HEK293T (cell line): Measurements from ENCODE around the gene XPNPEP1.

Source experiments
- ARNT ChIP-seq: fragments of 450-650 bp; IDR thresholded peaks from 2 replicates; pipeline ENCODE4 v1.6.1; 2017; ENCODE audit warnings: mild to moderate bottlenecking
- BHLHE40 ChIP-seq: fragments of 450-650 bp; IDR thresholded peaks from 2 replicates; pipeline ENCODE4 v1.6.1; 2016; ENCODE audit warnings: mild to moderate bottlenecking, moderate library complexity, borderline replicate concordance
- CTBP1 ChIP-seq: fragments of 450-650 bp; IDR thresholded peaks from 2 replicates; pipeline ENCODE4 v1.6.1; 2016; ENCODE audit warnings: borderline replicate concordance
- FOXM1 ChIP-seq: fragments of 450-650 bp; IDR thresholded peaks from 2 replicates; pipeline ENCODE4 v1.6.1; 2017; ENCODE audit warnings: mild to moderate bottlenecking, borderline replicate concordance
- L3MBTL2 ChIP-seq: fragments of 450-650 bp; conservative IDR thresholded peaks from 2 replicates; pipeline ENCODE4 v1.6.1; 2016; ENCODE audit warnings: mild to moderate bottlenecking
- LEF1 ChIP-seq: fragments of 450-650 bp; IDR thresholded peaks from 2 replicates; pipeline ENCODE4 v1.6.1; 2017; ENCODE audit warnings: mild to moderate bottlenecking, borderline replicate concordance
- NFRKB ChIP-seq: fragments of 450-650 bp; IDR thresholded peaks from 2 replicates; pipeline ENCODE4 v1.6.1; 2016; ENCODE audit warnings: mild to moderate bottlenecking, moderate library complexity
- SUZ12 ChIP-seq: fragments of 450-650 bp; IDR thresholded peaks from 2 replicates; pipeline ENCODE4 v1.6.1; 2016; ENCODE audit warnings: mild to moderate bottlenecking
- ZNF384 ChIP-seq: fragments of 450-650 bp; IDR thresholded peaks from 2 replicates; pipeline ENCODE4 v1.6.1; 2016
- TF ChIP-seq, protein P1 (sequence below): fragments of 450-650 bp; IDR thresholded peaks from 2 replicates; pipeline ENCODE4 v1.6.1; 2016

GRCh38 chr10:109883859-109884771 lies 39.2 kb downstream of the XPNPEP1 start:
- TF ChIP-seq, protein P1, sequence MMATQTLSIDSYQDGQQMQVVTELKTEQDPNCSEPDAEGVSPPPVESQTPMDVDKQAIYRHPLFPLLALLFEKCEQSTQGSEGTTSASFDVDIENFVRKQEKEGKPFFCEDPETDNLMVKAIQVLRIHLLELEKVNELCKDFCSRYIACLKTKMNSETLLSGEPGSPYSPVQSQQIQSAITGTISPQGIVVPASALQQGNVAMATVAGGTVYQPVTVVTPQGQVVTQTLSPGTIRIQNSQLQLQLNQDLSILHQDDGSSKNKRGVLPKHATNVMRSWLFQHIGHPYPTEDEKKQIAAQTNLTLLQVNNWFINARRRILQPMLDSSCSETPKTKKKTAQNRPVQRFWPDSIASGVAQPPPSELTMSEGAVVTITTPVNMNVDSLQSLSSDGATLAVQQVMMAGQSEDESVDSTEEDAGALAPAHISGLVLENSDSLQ: no peak
- TF ChIP-seq ZNF384 (no peak), CTBP1 (no peak), L3MBTL2 (no peak), ARNT (no peak), FOXM1 (no peak), LEF1 (no peak), SUZ12 (no peak), BHLHE40 (no peak), NFRKB (no peak)
